Tibial nerve (tissue), 4 donors: ENCODE data around the gene SLC7A4. TPM values are rescaled to one million over a fixed set of nuclear protein-coding genes. Genes with fewer than 3 reads are reported as not detected.

ENCODE experiments used
- DNase-seq, 2 donors: peaks; one replicate each; pipeline ENCODE4 v3.0.0-alpha.2; 2019; ENCODE audit warnings: low spot score in 2 of 2
- H3K27ac ChIP-seq, 4 donors: fragments of 200-600 bp; sonication (generic) in 3 of 4; one replicate each; pipeline ENCODE4 v1.5.1; 2017 to 2019; ENCODE audit warnings: mild to moderate bottlenecking in 1 of 4
- H3K27me3 ChIP-seq, 2 donors: fragments of 200-600 bp; sonication (generic) in 1 of 2; one replicate each; pipeline versions ENCODE4 v1.5.1 to v1.6.0; 2017 to 2019
- H3K36me3 ChIP-seq, 3 donors: fragments of 200-600 bp; sonication (generic); one replicate each; pipeline ENCODE4 v1.5.1; 2018 to 2019
- H3K4me1 ChIP-seq, 4 donors: fragments of 200-600 bp; sonication (generic) in 3 of 4; one replicate each; pipeline ENCODE4 v1.5.1; 2017 to 2019
- H3K4me3 ChIP-seq, 4 donors: fragments of 200-600 bp; sonication (generic) in 3 of 4; one replicate each; pipeline ENCODE4 v1.5.1; 2017 to 2019; ENCODE audit warnings: mild to moderate bottlenecking in 1 of 4, moderate library complexity in 1 of 4
- H3K9me3 ChIP-seq, 4 donors: fragments of 200-600 bp; sonication (generic) in 3 of 4; one replicate each; pipeline ENCODE4 v1.5.1; 2017 to 2019
- CTCF ChIP-seq, 5 experiments: fragments of 200-600 bp in 3 of 5; fragments of 450-650 bp in 2 of 5; sonication (generic) in 3 of 5; IDR thresholded peaks; one replicate each; pipeline ENCODE4 v1.5.1; 2016 to 2019; ENCODE audit warnings: antibody characterized with exemption in 5 of 5, mild to moderate bottlenecking in 3 of 5, moderate library complexity in 2 of 5
- EP300 ChIP-seq, 2 donors: sonication (generic); formaldehyde crosslinking; IDR thresholded peaks; one replicate each; pipeline ENCODE4 v1.6.1; 2017; ENCODE audit warnings: antibody characterized with exemption in 2 of 2, mild to moderate bottlenecking in 1 of 2
- POLR2A ChIP-seq, 2 donors: fragments of 450-650 bp; IDR thresholded peaks; one replicate each; pipeline ENCODE4 v1.6.1; 2017; ENCODE audit warnings: antibody characterized with exemption in 2 of 2, mild to moderate bottlenecking in 2 of 2, moderate library complexity in 2 of 2
- WGBS, 2 donors: methylation state at CpG; one replicate each; pipeline ENCODE4 v1.1.5; 2018; 5-methylcytosine and 5-hydroxymethylcytosine counted together
- small RNA-seq: library from RNA; depleted of rRNA; stranded (forward); fragments of <200 nt; gene quantifications from one replicate; pipeline ENCODE3, GENCODE V24; 2016
- total RNA-seq, 4 donors: library from RNA; depleted of rRNA; stranded (reverse); fragments of >200 nt; gene quantifications; one replicate each; pipeline ENCODE4 v1.1.0, GENCODE V29; 2016

SLC7A4 gene
- total RNA-seq, 4 donors from 2014 or later: 0.22 to 1.3 TPM; not detected in 2

GRCh38 chr22:20979940-20980453 lies 52.4 kb downstream of the SLC7A4 start:
- H3K4me3 ChIP-seq: peak overlapping the region in 3 of 4 donors; percentile 7 to 42 (median 21)
- no peaks in the 10 kb centered on the region for H3K27me3 ChIP-seq
- WGBS, 2 donors: 28 to 37% methylated on average over 9 to 12 of the region's 13 CpGs
- H3K4me1 ChIP-seq: peaks cover 0 to 48% (median 24%) of the 10 kb centered on the region in 4 donors
- no peak for TF ChIP-seq CTCF (IDR thresholded peaks at IDR 0.05)
- no peak for TF ChIP-seq EP300 (IDR thresholded peaks at IDR 0.05)
- TF ChIP-seq POLR2A (IDR thresholded peaks at IDR 0.05): no peak
- DNase-seq: no peak
- H3K36me3 ChIP-seq: peaks cover 0 to 11% (median 0%) of the 10 kb centered on the region in 3 donors
- peaks cover 0 to 12% (median 0%) of the 10 kb centered on the region in 4 donors for H3K9me3 ChIP-seq
- peak overlapping the region in 2 of 4 donors; percentile 50 to 65 for H3K27ac ChIP-seq

GRCh38 chr22:20979243-20979809 lies 53.0 kb downstream of the SLC7A4 start:
- H3K9me3 ChIP-seq: peaks cover 0 to 12% (median 0%) of the 10 kb centered on the region in 4 donors
- no peak for TF ChIP-seq CTCF (IDR thresholded peaks at IDR 0.05)
- peak in 1 of 2 donors; percentile 24 for TF ChIP-seq EP300 (IDR thresholded peaks at IDR 0.05)
- peak in 1 of 2 donors; percentile 35 for TF ChIP-seq POLR2A (IDR thresholded peaks at IDR 0.05)
- peak overlapping the region in 3 of 4 donors; percentile 7 to 42 (median 21) for H3K4me3 ChIP-seq
- DNase-seq: no peak
- H3K4me1 ChIP-seq: peaks cover 0 to 43% (median 24%) of the 10 kb centered on the region in 4 donors
- H3K27me3 ChIP-seq: no peaks in the 10 kb centered on the region
- WGBS, 2 donors: 9 to 15% methylated on average over 33 to 36 of the region's 39 CpGs
- H3K27ac ChIP-seq: peak overlapping the region in 2 of 4 donors; percentile 50 to 65
- peaks cover 0 to 6% (median 0%) of the 10 kb centered on the region in 3 donors for H3K36me3 ChIP-seq

Small RNAs within 50 kb of the gene (small RNA-seq; reads per million reads assigned to genes)
- gene MIR649: not detected

Other genes with a start within 250 kb of the SLC7A4 start
- 100 to 1,000 TPM in 2 of 4 donors, 10 to 100 TPM in 2; 76.5 to 164 (median 115) TPM for gene PI4KA, start 173.8 kb downstream of the SLC7A4 start, total RNA-seq
- 10 to 100 TPM; 18.3 to 36.1 (median 19.6) TPM for gene SNAP29, start 173.6 kb downstream of the SLC7A4 start, total RNA-seq
- 10 to 100 TPM; 44.7 to 59.0 (median 51.5) TPM for gene CRKL, start 115.2 kb downstream of the SLC7A4 start, total RNA-seq
- gene AIFM3, start 65.3 kb downstream of the SLC7A4 start, total RNA-seq: 1 to 10 TPM in 3 of 4 donors, under 1 TPM in 1; 0.59 to 3.1 (median 1.8) TPM
- gene LZTR1, start 50.3 kb downstream of the SLC7A4 start, total RNA-seq: 100 to 1,000 TPM in 1 of 4 donors, 10 to 100 TPM in 3; 59.8 to 127 (median 66.5) TPM
- 10 to 100 TPM; 46.9 to 71.8 (median 49.3) TPM for gene THAP7, start 30.4 kb downstream of the SLC7A4 start, total RNA-seq
- 1 to 10 TPM in 1 of 4 donors, under 1 TPM in 3; 0.63 to 3.3 (median 0.78) TPM for gene P2RX6, start 17.4 kb downstream of the SLC7A4 start, total RNA-seq
- gene LRRC74B, start 13.4 kb upstream of the SLC7A4 start, total RNA-seq: under 1 TPM in 1 of 4 donors, not detected in 3; 0.39 TPM